ENCODE measurements around the gene RPAP2.

Gene RPAP2

GRCh38 chr1:92398519-92398918 lies 99.7 kb downstream of the RPAP2 start (continued):
- no peak for TF ChIP-seq POU6F1 (CRISPR knock-in tag; IDR thresholded peaks at IDR 0.05; ENCODE audit: borderline replicate concordance, low read depth)
- no peak for TF ChIP-seq ZFP3 (CRISPR knock-in tag; IDR thresholded peaks at IDR 0.05)

- TF ChIP-seq CSDC2 (CRISPR knock-in tag; IDR thresholded peaks at IDR 0.05) (no peak), RARB (CRISPR knock-in tag; IDR thresholded peaks at IDR 0.05) (no peak)
- ATAC-seq: no peak
Measured at GRCh38 chr1:92399076-92399475, 100.2 kb downstream of the RPAP2 start.

- ATAC-seq: no peak
Measured at GRCh38 chr1:92404661-92405060, 105.8 kb downstream of the RPAP2 start.

GRCh38 chr1:92408825-92409224 lies 110.0 kb downstream of the RPAP2 start:
- TF ChIP-seq ISL1 (CRISPR knock-in tag; IDR thresholded peaks at IDR 0.05) (no peak), GLIS3 (CRISPR knock-in tag; IDR thresholded peaks at IDR 0.05) (no peak), ZC3H10 (CRISPR knock-in tag; IDR thresholded peaks at IDR 0.05) (no peak), ARNTL (CRISPR knock-in tag; IDR thresholded peaks at IDR 0.05; ENCODE audit: borderline replicate concordance, low read depth) (no peak), ZFP3 (CRISPR knock-in tag; IDR thresholded peaks at IDR 0.05) (no peak), OSR1 (CRISPR knock-in tag; IDR thresholded peaks at IDR 0.05) (no peak), ZNF70 (CRISPR knock-in tag; IDR thresholded peaks at IDR 0.05) (no peak), ESRRG (CRISPR knock-in tag; IDR thresholded peaks at IDR 0.05) (no peak), RARB (CRISPR knock-in tag; IDR thresholded peaks at IDR 0.05) (no peak), ZNF565 (CRISPR knock-in tag; conservative IDR thresholded peaks at IDR 0.05; ENCODE audit: low read depth) (no peak), PPARA (CRISPR knock-in tag; IDR thresholded peaks at IDR 0.05; ENCODE audit: borderline replicate concordance) (no peak), BACH2 (CRISPR knock-in tag; IDR thresholded peaks at IDR 0.05; ENCODE audit: borderline replicate concordance) (no peak), PATZ1 (CRISPR knock-in tag; IDR thresholded peaks at IDR 0.05; ENCODE audit: borderline replicate concordance) (no peak), CSRNP3 (CRISPR knock-in tag; IDR thresholded peaks at IDR 0.05) (no peak), TCF4 (CRISPR knock-in tag; IDR thresholded peaks at IDR 0.05; ENCODE audit: borderline replicate concordance) (no peak), ZNF8 (CRISPR knock-in tag; IDR thresholded peaks at IDR 0.05) (no peak)
- no peak for ATAC-seq

More at GRCh38 chr1:92404661-92405060, 105.8 kb downstream of the RPAP2 start:
- TF ChIP-seq ARNTL (CRISPR knock-in tag; IDR thresholded peaks at IDR 0.05; ENCODE audit: borderline replicate concordance, low read depth) (no peak), POU6F1 (CRISPR knock-in tag; IDR thresholded peaks at IDR 0.05; ENCODE audit: borderline replicate concordance, low read depth) (no peak), CREB5 (CRISPR knock-in tag; IDR thresholded peaks at IDR 0.05; ENCODE audit: low read depth) (no peak), RARB (CRISPR knock-in tag; IDR thresholded peaks at IDR 0.05) (no peak), ESRRG (CRISPR knock-in tag; IDR thresholded peaks at IDR 0.05) (no peak), GLIS3 (CRISPR knock-in tag; IDR thresholded peaks at IDR 0.05) (no peak)

Data from SK-N-SH treated with all-trans-retinoic acid at 6 μM for 48 hours (cell line).